Gastroesophageal sphincter (tissue), 3 donors: ENCODE data around the gene LCE1C.

Source experiments
- CTCF ChIP-seq, 4 experiments: fragments of 200-600 bp in 2 of 4; fragments of 450-650 bp in 2 of 4; sonication (generic) in 1 of 4; IDR thresholded peaks; one replicate each; pipeline ENCODE4 v1.5.1; 2017 to 2019; ENCODE audit warnings: antibody characterized with exemption in 4 of 4, mild to moderate bottlenecking in 2 of 4, moderate library complexity in 2 of 4
- POLR2A ChIP-seq, 2 donors: fragments of 450-650 bp; IDR thresholded peaks; one replicate each; pipeline ENCODE4 v1.6.1; 2017; ENCODE audit warnings: antibody characterized with exemption in 2 of 2, mild to moderate bottlenecking in 2 of 2, moderate library complexity in 1 of 2
- POLR2AphosphoS5 ChIP-seq: sonication (generic); formaldehyde crosslinking; IDR thresholded peaks from one replicate; pipeline ENCODE4 v1.6.1; 2017; ENCODE audit warnings: antibody characterized with exemption

- TF ChIP-seq POLR2AphosphoS5 (no peak), CTCF (IDR thresholded peaks at IDR 0.05) (no peak), POLR2A (IDR thresholded peaks at IDR 0.05) (no peak)
Measured at GRCh38 chr1:152795686-152796085, 10.8 kb downstream of the LCE1C start.
